Keratinocyte (primary cell): ENCODE measurements around the gene ATP6V0E2.
"Not testable (repeated sequence)": the region's sequence is repeated elsewhere in the genome, so short reads cannot be mapped to it uniquely, and the experiment has no call there.

Experiments
- CTCF ChIP-seq, 3 experiments: IDR thresholded peaks in 1 of 3; conservative IDR thresholded peaks in 1 of 3; optimal IDR thresholded peaks in 1 of 3; 2 replicates in 2 of 3; 3 replicates in 1 of 3; pipeline versions ENCODE3 to v1.5.1; 2011; ENCODE audit warnings: low read length in 3 of 3, mild to moderate bottlenecking in 3 of 3, moderate library complexity in 2 of 3, control low read depth in 1 of 3, inconsistent platforms in 1 of 3; ENCODE audit not compliant: insufficient read depth in 2 of 3; ENCODE audit errors: extremely low read depth in 1 of 3
- EZH2 ChIP-seq: IDR thresholded peaks from one replicate; pipeline ENCODE4 v1.6.1; 2012; ENCODE audit warnings: inconsistent platforms, mild to moderate bottlenecking, low read length, moderate library complexity

GRCh38 chr7:149830527-149830926, 43.2 kb upstream of the ATP6V0E2 start:
- TF ChIP-seq CTCF (optimal IDR thresholded peaks at IDR 0.05 in 1 of 3, IDR thresholded peaks at IDR 0.05 in 1 of 3, conservative IDR thresholded peaks at IDR 0.05 in 1 of 3; ENCODE audit: extremely low read depth in 1 of 3, insufficient read depth in 2 of 3, low read length in 3 of 3); EZH2: not testable (repeated sequence)
